Fibroblast of lung (primary cell): ENCODE results near the gene HSPG2.

Experiments used
- CTCF ChIP-seq, 2 donors: IDR thresholded peaks in 1 of 2; conservative IDR thresholded peaks in 1 of 2; 1 replicate in 1 of 2; 2 replicates in 1 of 2; pipeline ENCODE4 v1.5.1; 2011 to 2012; ENCODE audit warnings: low read length in 2 of 2, control low read depth in 1 of 2, inconsistent platforms in 1 of 2, low read depth in 1 of 2, mild to moderate bottlenecking in 1 of 2
- EZH2 ChIP-seq: IDR thresholded peaks from 2 replicates; pipeline ENCODE4 v1.5.1; 2012; ENCODE audit warnings: low read length, control low read depth, mild to moderate bottlenecking; ENCODE audit errors: missing control alignments

GRCh38 chr1:21888500-21888899, 48.6 kb downstream of the HSPG2 start:
- TF ChIP-seq CTCF (conservative IDR thresholded peaks at IDR 0.05 in 1 of 2, IDR thresholded peaks at IDR 0.05 in 1 of 2; ENCODE audit: low read depth in 1 of 2, low read length in 2 of 2) (no peak), EZH2 (no peak)
